ENCODE measurements around the gene BCAT1. TPM values are rescaled to one million over a fixed set of nuclear protein-coding genes. Genes with fewer than 3 reads are reported as not detected.

The BCAT1 gene
- total and polyA plus RNA-seq, 2 donors (not counting 1 experiment from before 2014, with no cell fraction given) = 0.33 to 9.6 TPM

- WGBS (ENCODE audit: insufficient coverage) = no CpG with 5 or more reads among the region's 1 CpG
- Mint-ChIP-seq H3K27me3 (peaks cover 16% of the 10 kb centered on the region), H3K4me1 (peaks cover 8% of the 10 kb centered on the region), H3K4me3 (no peak overlapping the region), H3K27ac (no peak overlapping the region), H3K9me3 (ENCODE audit: insufficient read depth) (no peaks in the 10 kb centered on the region)
- no peak overlapping the region for H3K27ac ChIP-seq (ENCODE audit: low read length in 2 of 2)
- peaks cover 10 to 12% of the 10 kb centered on the region in 2 donors for H3K4me1 ChIP-seq (ENCODE audit: control insufficient read depth in 2 of 2, insufficient read depth in 2 of 2, low read length in 2 of 2)
- no peak overlapping the region for H2AFZ ChIP-seq (ENCODE audit: insufficient read depth, low read depth, low read length, poor library complexity, severe bottlenecking)
- ATAC-seq (ENCODE audit: low read depth) (no peak), DNase-seq (no peak)
- intact Hi-C loops (cut with micrococcal nuclease) = no loop called here
- H3K9me3 ChIP-seq (ENCODE audit: control extremely low read depth in 1 of 3, control insufficient read depth in 2 of 3, insufficient read depth in 1 of 3, low read length in 2 of 3) = peaks cover 0 to 4% (median 0%) of the 10 kb centered on the region in 3 donors
- ChIA-PET CTCF (no interaction called here), POLR2A (no interaction called here)
- H4K20me1 ChIP-seq (ENCODE audit: control insufficient read depth, insufficient read depth, low read length, poor library complexity, severe bottlenecking) = no peaks in the 10 kb centered on the region
- no peaks in the 10 kb centered on the region for H3K79me2 ChIP-seq (ENCODE audit: control insufficient read depth, insufficient read depth, low read length)
- H3K36me3 ChIP-seq (replicated peaks in 1 of 2; ENCODE audit: control extremely low read depth in 1 of 2, control insufficient read depth in 1 of 2, extremely low read depth in 1 of 2, insufficient read depth in 2 of 2, low read length in 1 of 2) = no peaks in the 10 kb centered on the region
- H3K4me2 ChIP-seq (replicated peaks; ENCODE audit: low read depth, low read length, poor library complexity, severe bottlenecking) = no peak overlapping the region
- H3K4me3 ChIP-seq (ENCODE audit: control extremely low read depth in 1 of 5, extremely low read depth in 1 of 5, insufficient read depth in 1 of 5, low read depth in 2 of 5, low read length in 4 of 5) = no peak overlapping the region
- no peak for TF ChIP-seq CTCF (IDR thresholded peaks at IDR 0.05)
- no peak for TF ChIP-seq EZH2 (IDR thresholded peaks at IDR 0.05; ENCODE audit: borderline replicate concordance, insufficient read depth, low read depth, low read length, poor library complexity, severe bottlenecking)
- H3K9ac ChIP-seq (ENCODE audit: low read length) = no peak overlapping the region
- peaks cover 0 to 14% (median 4%) of the 10 kb centered on the region in 4 experiments for H3K27me3 ChIP-seq (replicated peaks in 1 of 4; ENCODE audit: control extremely low read depth in 1 of 4, control insufficient read depth in 3 of 4, insufficient read depth in 4 of 4, low read length in 3 of 4)
Measured at GRCh38 chr12:24898185-24898584, 50.7 kb downstream of the BCAT1 start.

GRCh38 chr12:24896171-24896570 lies 52.7 kb downstream of the BCAT1 start:
- DNase-seq (no peak), ATAC-seq (ENCODE audit: low read depth) (no peak)
- Histone ChIP-seq H3K9ac (ENCODE audit: low read length) (no peak overlapping the region), H3K36me3 (replicated peaks in 1 of 2; ENCODE audit: control extremely low read depth in 1 of 2, control insufficient read depth in 1 of 2, extremely low read depth in 1 of 2, insufficient read depth in 2 of 2, low read length in 1 of 2) (no peaks in the 10 kb centered on the region), H3K79me2 (ENCODE audit: control insufficient read depth, insufficient read depth, low read length) (no peaks in the 10 kb centered on the region), H3K4me2 (replicated peaks; ENCODE audit: low read depth, low read length, poor library complexity, severe bottlenecking) (no peak overlapping the region), H3K27ac (ENCODE audit: low read length in 2 of 2) (no peak overlapping the region), H3K27me3 (replicated peaks in 1 of 4; ENCODE audit: control extremely low read depth in 1 of 4, control insufficient read depth in 3 of 4, insufficient read depth in 4 of 4, low read length in 3 of 4) (no peaks in the 10 kb centered on the region), H2AFZ (ENCODE audit: insufficient read depth, low read depth, low read length, poor library complexity, severe bottlenecking) (no peak overlapping the region), H3K4me3 (ENCODE audit: control extremely low read depth in 1 of 5, extremely low read depth in 1 of 5, insufficient read depth in 1 of 5, low read depth in 2 of 5, low read length in 4 of 5) (no peak overlapping the region), H4K20me1 (ENCODE audit: control insufficient read depth, insufficient read depth, low read length, poor library complexity, severe bottlenecking) (no peaks in the 10 kb centered on the region), H3K4me1 (ENCODE audit: control insufficient read depth in 2 of 2, insufficient read depth in 2 of 2, low read length in 2 of 2) (no peaks in the 10 kb centered on the region), H3K9me3 (ENCODE audit: control extremely low read depth in 1 of 3, control insufficient read depth in 2 of 3, insufficient read depth in 1 of 3, low read length in 2 of 3) (no peaks in the 10 kb centered on the region)
- Mint-ChIP-seq H3K27me3 (peaks cover 3% of the 10 kb centered on the region), H3K4me3 (no peak overlapping the region), H3K27ac (no peak overlapping the region), H3K9me3 (ENCODE audit: insufficient read depth) (no peaks in the 10 kb centered on the region), H3K4me1 (no peaks in the 10 kb centered on the region)
- intact Hi-C loops (cut with micrococcal nuclease) = no loop called here
- ChIA-PET CTCF (no interaction called here), POLR2A (interaction anchor here (0.6 kb wide), 1 partner anchor 21 kb away, joined by 5 read pairs; no protein-coding TSS in a partner anchor)
- no peak for TF ChIP-seq CTCF (IDR thresholded peaks at IDR 0.05)
- TF ChIP-seq EZH2 (IDR thresholded peaks at IDR 0.05; ENCODE audit: borderline replicate concordance, insufficient read depth, low read depth, low read length, poor library complexity, severe bottlenecking) = no peak
- 100% methylated on average over 1 of the region's 6 CpGs for WGBS (ENCODE audit: insufficient coverage)

Measured in B cell (primary cell).